K562 (cell line): ENCODE data around the gene BEST3. TPM values are rescaled to one million over a fixed set of nuclear protein-coding genes. Genes with fewer than 3 reads are reported as not detected.

ENCODE experiments used
- ATAC-seq: fragments of 200-7000 bp; cut with Tn5 transposase; 3 replicates; pipeline ENCODE4 v1.9.1; 2020; ENCODE audit warnings: moderate library complexity
- BruUV-seq: library from RNA; stranded (reverse); fragments of 400-500 nt; replicated peaks from 2 replicates; lab custom pipeline; 2021; lab: Mats Ljungman, UMichigan
- CTCF ChIA-PET: fragments of 300-600 bp; formaldehyde crosslinking; extraction: SDS; loops from one replicate; lab custom pipeline; 2021; ENCODE audit warnings: low intra/inter-chr PET ratio; lab: Yijun Ruan, JAX
- POLR2A ChIA-PET: fragments of 300-600, 350-650 bp; sonication (Branson Sonifier 250); formaldehyde crosslinking; extraction: SDS; loops from one replicate; lab custom pipeline; 2021; ENCODE audit warnings: antibody characterized with exemption, inconsistent platforms; lab: Yijun Ruan, JAX
- DNase-seq, 4 experiments: peaks; one replicate each; pipeline versions ENCODE4 v3.0.0 to v3.0.0-alpha.2; 2011 to 2018; ENCODE audit warnings: low spot score in 3 of 4, mixed read lengths in 3 of 4; ENCODE audit errors: extremely low read depth in 1 of 4
- FAIRE-seq: peaks from 2 replicates; lab custom pipeline; 2011; peaks lifted over from hg19 to GRCh38; lab: Jason Lieb, UNC
- H2AFZ ChIP-seq: 2 replicates; pipeline ENCODE4 v1.6.0; 2011; ENCODE audit warnings: low read depth, low read length, control low read depth, inconsistent platforms
- H3K27ac ChIP-seq: fragments of 200-600 bp; 3 replicates; pipeline ENCODE4 v1.8.0; 2011; ENCODE audit warnings: low read depth, mild to moderate bottlenecking, control low read depth, inconsistent platforms, low read length, moderate library complexity, mixed read lengths; ENCODE audit errors: extremely low read depth
- H3K27me3 ChIP-seq, 2 experiments: fragments of 300-600 bp in 1 of 2; 2 replicates in 1 of 2; 3 replicates in 1 of 2; pipeline versions ENCODE4 v1.6.0 to v1.8.0; 2011; ENCODE audit warnings: inconsistent platforms in 2 of 2, low read length in 2 of 2, mild to moderate bottlenecking in 1 of 2, mixed read lengths in 1 of 2, moderate library complexity in 1 of 2; ENCODE audit not compliant: control insufficient read depth in 2 of 2, insufficient read depth in 2 of 2
- H3K36me3 ChIP-seq: fragments of 300-600 bp; 3 replicates; pipeline ENCODE4 v1.8.0; 2011; ENCODE audit warnings: mild to moderate bottlenecking, low read length, inconsistent platforms; ENCODE audit not compliant: control insufficient read depth, insufficient read depth
- H3K4me1 ChIP-seq, 2 experiments: fragments of 200-600 bp in 1 of 2; replicated peaks in 1 of 2; 2 replicates in 1 of 2; 3 replicates in 1 of 2; pipeline versions ENCODE4 v1.5.1 to v1.8.0; 2011; ENCODE audit warnings: inconsistent platforms in 2 of 2, low read length in 2 of 2, mild to moderate bottlenecking in 1 of 2, mixed read lengths in 1 of 2, moderate library complexity in 1 of 2; ENCODE audit not compliant: control insufficient read depth in 2 of 2, insufficient read depth in 2 of 2
- H3K4me2 ChIP-seq: 2 replicates; pipeline ENCODE4 v1.6.1; 2011; ENCODE audit warnings: low read length, control low read depth, inconsistent platforms, mixed read lengths; ENCODE audit not compliant: insufficient read depth
- H3K4me3 ChIP-seq: fragments of 200-600 bp; sonication (generic), shearing (Covaris generic); 2 replicates; pipeline ENCODE4 v1.5.1; 2016; ENCODE audit warnings: control low read depth, inconsistent platforms
- H3K79me2 ChIP-seq: fragments of 200-600 bp; 3 replicates; pipeline ENCODE4 v1.8.0; 2011; ENCODE audit warnings: low read length, inconsistent platforms; ENCODE audit not compliant: control insufficient read depth, insufficient read depth
- H3K9ac ChIP-seq, 2 experiments: 2 replicates each; pipeline versions ENCODE4 v1.6.0 to v1.6.1; 2011; ENCODE audit warnings: low read depth in 2 of 2, low read length in 2 of 2, control low read depth in 1 of 2, inconsistent platforms in 1 of 2, mild to moderate bottlenecking in 1 of 2, mixed read lengths in 1 of 2; ENCODE audit not compliant: insufficient read depth in 1 of 2
- H3K9me1 ChIP-seq: one replicate; pipeline ENCODE4 v1.6.0; 2011; ENCODE audit warnings: inconsistent platforms, mild to moderate bottlenecking, low read length, moderate library complexity; ENCODE audit not compliant: control insufficient read depth, insufficient read depth
- H3K9me3 ChIP-seq: replicated peaks from 2 replicates; pipeline ENCODE4 v1.5.1; 2011; ENCODE audit warnings: low read depth, low read length, inconsistent platforms; ENCODE audit not compliant: control insufficient read depth, insufficient read depth
- H4K20me1 ChIP-seq: replicated peaks from 2 replicates; pipeline ENCODE4 v1.6.1; 2011; ENCODE audit warnings: low read length, inconsistent platforms, mixed read lengths; ENCODE audit not compliant: control insufficient read depth, insufficient read depth
- BHLHE40 ChIP-seq: IDR thresholded peaks from 2 replicates; pipeline ENCODE4 v1.6.1; 2011; ENCODE audit warnings: low read length, improper control_type of control experiment
- FUS ChIP-seq: fragments of 200-400 bp; formaldehyde crosslinking; optimal IDR thresholded peaks from 2 replicates; pipeline ENCODE3; 2017; ENCODE audit warnings: low read depth, low read length
- NR2C2 ChIP-seq, 2 experiments: fragments of 200-800 bp in 1 of 2; sonication (Bioruptor generic) in 1 of 2; sonication (generic) in 1 of 2; formaldehyde crosslinking in 1 of 2; IDR thresholded peaks; 2 replicates each; pipeline versions ENCODE4 v1.6.1 to v1.8.0; 2016 to 2022; ENCODE audit warnings: mild to moderate bottlenecking in 1 of 2, missing compliant biosample characterization in 1 of 2, missing genetic modification characterization in 1 of 2, missing genetic modification reagents in 1 of 2
- RB1 ChIP-seq: fragments of 450-650 bp; IDR thresholded peaks from 2 replicates; pipeline ENCODE4 v1.6.1; 2017; ENCODE audit warnings: low read depth, mild to moderate bottlenecking
- RFX7 ChIP-seq: fragments of 250-450 bp; sonication (Bioruptor Pico); IDR thresholded peaks from 2 replicates; pipeline ENCODE4 v1.5.1; 2021; ENCODE audit warnings: mild to moderate bottlenecking
- WHSC1 ChIP-seq: IDR thresholded peaks from one replicate; pipeline ENCODE4 v1.6.1; 2012; ENCODE audit warnings: low read length, control low read depth, inconsistent platforms
- ZNF124 ChIP-seq: sonication (generic); formaldehyde crosslinking; IDR thresholded peaks from 2 replicates; pipeline ENCODE4 v1.8.1; 2022; ENCODE audit warnings: missing genetic modification reagents
- ZNF134 ChIP-seq: fragments of 250-450 bp; sonication (Bioruptor Pico); conservative IDR thresholded peaks from 2 replicates; pipeline ENCODE4 v1.4.0; 2020
- ZNF274 ChIP-seq: IDR thresholded peaks from 2 replicates; pipeline ENCODE4 v1.6.1; 2011; ENCODE audit warnings: low read depth, mild to moderate bottlenecking, low read length, moderate library complexity, borderline replicate concordance
- in situ Hi-C: fragments of 300-500 bp; cut with MboI; formaldehyde crosslinking; loops from 4 replicates; pipeline ENCODE4 v1.15.0; 2018; ENCODE audit warnings: inconsistent platforms, mixed read lengths
- intact Hi-C: fragments of 100-400 bp; cut with micrococcal nuclease; formaldehyde crosslinking; loops from 2 replicates; pipeline ENCODE4 v1.14.2; 2022
- polyA plus RNA-seq, 8 experiments: library from polyadenylated mRNA; depleted of rRNA in 4 of 8; stranded (reverse) in 5 of 8; unstranded in 3 of 8; fragments of >200 nt; fragmentation: Nextera tagmentation in 2 of 8; fragmentation: Illumina TruSeq in 1 of 8; extraction: Ambion mirVana in 2 of 8; extraction: Trizol in 1 of 8; gene quantifications; 2 replicates each; pipeline versions ENCODE4 v1.2.1 to v1.2.3, GENCODE V29; 2011 to 2014; ENCODE audit warnings: inconsistent platforms in 1 of 8, missing spikeins in 1 of 8
- total RNA-seq, 7 experiments: library from RNA; depleted of rRNA in 6 of 7; stranded (reverse); fragments of >200 nt in 6 of 7; fragmentation: Illumina TruSeq in 2 of 7; extraction: Trizol in 2 of 7; gene quantifications; 2 replicates each; pipeline versions ENCODE4 v1.2.1 to v1.2.3, GENCODE V29; 2011 to 2021; ENCODE audit warnings: low replicate concordance in 1 of 7
- TF ChIP-seq, protein P1 (sequence below): fragments of 250-450 bp; sonication (Bioruptor Pico); IDR thresholded peaks from 2 replicates; pipeline ENCODE4 v1.8.0; 2021; ENCODE audit warnings: moderate library complexity, mild to moderate bottlenecking, inconsistent platforms
- TF ChIP-seq, protein P2 (sequence below), 2 experiments: fragments of 150-350 bp in 1 of 2; IDR thresholded peaks; 2 replicates each; pipeline ENCODE4 v1.6.1; 2012 to 2016; ENCODE audit warnings: low read depth in 2 of 2, low read length in 2 of 2, mild to moderate bottlenecking in 1 of 2, moderate library complexity in 1 of 2
- TF ChIP-seq, protein P3 (sequence below): sonication (generic); formaldehyde crosslinking; IDR thresholded peaks from 2 replicates; pipeline ENCODE4 v1.8.0; 2022; ENCODE audit warnings: missing genetic modification reagents, mild to moderate bottlenecking, borderline replicate concordance
- TF ChIP-seq, protein P4 (sequence below): fragments of 450-650 bp; conservative IDR thresholded peaks from 2 replicates; pipeline ENCODE4 v1.6.1; 2016; ENCODE audit warnings: missing genetic modification characterization, low read depth, mild to moderate bottlenecking, missing compliant biosample characterization, moderate library complexity

BEST3 gene
- total and polyA plus RNA-seq, 9 of the 15 experiments (the other 6 are each of a cell fraction or from before 2014, with no cell fraction given) = 0.15 TPM; not detected in 8

DNA sequence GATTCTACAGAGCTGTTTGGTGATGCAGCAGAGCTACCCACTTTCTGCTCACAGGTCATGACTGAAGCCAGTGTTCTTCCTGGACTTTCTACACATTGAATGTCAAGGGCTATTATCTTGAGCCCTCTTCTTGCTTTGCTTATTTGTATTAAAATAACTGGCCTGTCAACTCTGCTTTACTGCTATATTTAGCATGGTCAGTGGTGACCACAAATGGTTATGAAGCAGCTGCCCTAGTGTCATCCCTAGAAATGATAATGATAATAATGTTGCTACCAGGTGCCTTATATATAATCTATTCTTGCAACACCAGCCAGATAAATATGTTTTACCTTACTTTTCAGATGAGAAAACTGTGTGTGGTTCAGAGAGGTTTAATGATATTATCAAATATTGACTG, 85.8 kb downstream of the BEST3 start:
- no peaks in the 10 kb centered on the region for H3K9me3 ChIP-seq
- in situ Hi-C loops (no loop called here), intact Hi-C loops (no loop called here)
- no peaks in the 10 kb centered on the region for H3K9me1 ChIP-seq
- H2AFZ ChIP-seq = no peak overlapping the region
- FAIRE-seq (no peak), DNase-seq (no peak), ATAC-seq (no peak)
- H3K27me3 ChIP-seq = no peaks in the 10 kb centered on the region; a peak in 1 of 5 replicates
- H3K9ac ChIP-seq = no peak overlapping the region; a peak in 1 of 4 replicates
- POLR2A ChIA-PET = no interaction called here
- no peaks in the 10 kb centered on the region for H3K79me2 ChIP-seq
- BruUV-seq = no TSS peak
- no peak overlapping the region for H3K27ac ChIP-seq
- no peak overlapping the region; the same call in 1 of the 2 replicates for H3K4me2 ChIP-seq
- TF ChIP-seq NR2C2 (CRISPR knock-in tag; IDR thresholded peaks at IDR 0.05) (no peak), NR2C2 (tag; IDR thresholded peaks at IDR 0.05) (no peak), BHLHE40 (no peak), RB1 (no peak), FUS (no peak), RFX7 (CRISPR knock-in tag) (no peak), ZNF124 (CRISPR knock-in tag) (no peak), ZNF274 (no peak), ZNF134 (CRISPR knock-in tag) (no peak), WHSC1 (no peak)
- TF ChIP-seq, protein P1, sequence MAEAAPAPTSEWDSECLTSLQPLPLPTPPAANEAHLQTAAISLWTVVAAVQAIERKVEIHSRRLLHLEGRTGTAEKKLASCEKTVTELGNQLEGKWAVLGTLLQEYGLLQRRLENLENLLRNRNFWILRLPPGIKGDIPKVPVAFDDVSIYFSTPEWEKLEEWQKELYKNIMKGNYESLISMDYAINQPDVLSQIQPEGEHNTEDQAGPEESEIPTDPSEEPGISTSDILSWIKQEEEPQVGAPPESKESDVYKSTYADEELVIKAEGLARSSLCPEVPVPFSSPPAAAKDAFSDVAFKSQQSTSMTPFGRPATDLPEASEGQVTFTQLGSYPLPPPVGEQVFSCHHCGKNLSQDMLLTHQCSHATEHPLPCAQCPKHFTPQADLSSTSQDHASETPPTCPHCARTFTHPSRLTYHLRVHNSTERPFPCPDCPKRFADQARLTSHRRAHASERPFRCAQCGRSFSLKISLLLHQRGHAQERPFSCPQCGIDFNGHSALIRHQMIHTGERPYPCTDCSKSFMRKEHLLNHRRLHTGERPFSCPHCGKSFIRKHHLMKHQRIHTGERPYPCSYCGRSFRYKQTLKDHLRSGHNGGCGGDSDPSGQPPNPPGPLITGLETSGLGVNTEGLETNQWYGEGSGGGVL (CRISPR knock-in tag) = no peak
- TF ChIP-seq, protein P2, sequence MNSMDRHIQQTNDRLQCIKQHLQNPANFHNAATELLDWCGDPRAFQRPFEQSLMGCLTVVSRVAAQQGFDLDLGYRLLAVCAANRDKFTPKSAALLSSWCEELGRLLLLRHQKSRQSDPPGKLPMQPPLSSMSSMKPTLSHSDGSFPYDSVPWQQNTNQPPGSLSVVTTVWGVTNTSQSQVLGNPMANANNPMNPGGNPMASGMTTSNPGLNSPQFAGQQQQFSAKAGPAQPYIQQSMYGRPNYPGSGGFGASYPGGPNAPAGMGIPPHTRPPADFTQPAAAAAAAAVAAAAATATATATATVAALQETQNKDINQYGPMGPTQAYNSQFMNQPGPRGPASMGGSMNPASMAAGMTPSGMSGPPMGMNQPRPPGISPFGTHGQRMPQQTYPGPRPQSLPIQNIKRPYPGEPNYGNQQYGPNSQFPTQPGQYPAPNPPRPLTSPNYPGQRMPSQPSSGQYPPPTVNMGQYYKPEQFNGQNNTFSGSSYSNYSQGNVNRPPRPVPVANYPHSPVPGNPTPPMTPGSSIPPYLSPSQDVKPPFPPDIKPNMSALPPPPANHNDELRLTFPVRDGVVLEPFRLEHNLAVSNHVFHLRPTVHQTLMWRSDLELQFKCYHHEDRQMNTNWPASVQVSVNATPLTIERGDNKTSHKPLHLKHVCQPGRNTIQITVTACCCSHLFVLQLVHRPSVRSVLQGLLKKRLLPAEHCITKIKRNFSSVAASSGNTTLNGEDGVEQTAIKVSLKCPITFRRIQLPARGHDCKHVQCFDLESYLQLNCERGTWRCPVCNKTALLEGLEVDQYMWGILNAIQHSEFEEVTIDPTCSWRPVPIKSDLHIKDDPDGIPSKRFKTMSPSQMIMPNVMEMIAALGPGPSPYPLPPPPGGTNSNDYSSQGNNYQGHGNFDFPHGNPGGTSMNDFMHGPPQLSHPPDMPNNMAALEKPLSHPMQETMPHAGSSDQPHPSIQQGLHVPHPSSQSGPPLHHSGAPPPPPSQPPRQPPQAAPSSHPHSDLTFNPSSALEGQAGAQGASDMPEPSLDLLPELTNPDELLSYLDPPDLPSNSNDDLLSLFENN (IDR thresholded peaks at IDR 0.05; ENCODE audit: low read depth in 2 of 2, low read length in 2 of 2) = no peak
- TF ChIP-seq, protein P3, sequence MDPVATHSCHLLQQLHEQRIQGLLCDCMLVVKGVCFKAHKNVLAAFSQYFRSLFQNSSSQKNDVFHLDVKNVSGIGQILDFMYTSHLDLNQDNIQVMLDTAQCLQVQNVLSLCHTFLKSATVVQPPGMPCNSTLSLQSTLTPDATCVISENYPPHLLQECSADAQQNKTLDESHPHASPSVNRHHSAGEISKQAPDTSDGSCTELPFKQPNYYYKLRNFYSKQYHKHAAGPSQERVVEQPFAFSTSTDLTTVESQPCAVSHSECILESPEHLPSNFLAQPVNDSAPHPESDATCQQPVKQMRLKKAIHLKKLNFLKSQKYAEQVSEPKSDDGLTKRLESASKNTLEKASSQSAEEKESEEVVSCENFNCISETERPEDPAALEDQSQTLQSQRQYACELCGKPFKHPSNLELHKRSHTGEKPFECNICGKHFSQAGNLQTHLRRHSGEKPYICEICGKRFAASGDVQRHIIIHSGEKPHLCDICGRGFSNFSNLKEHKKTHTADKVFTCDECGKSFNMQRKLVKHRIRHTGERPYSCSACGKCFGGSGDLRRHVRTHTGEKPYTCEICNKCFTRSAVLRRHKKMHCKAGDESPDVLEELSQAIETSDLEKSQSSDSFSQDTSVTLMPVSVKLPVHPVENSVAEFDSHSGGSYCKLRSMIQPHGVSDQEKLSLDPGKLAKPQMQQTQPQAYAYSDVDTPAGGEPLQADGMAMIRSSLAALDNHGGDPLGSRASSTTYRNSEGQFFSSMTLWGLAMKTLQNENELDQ = no peak
- TF ChIP-seq, protein P4, sequence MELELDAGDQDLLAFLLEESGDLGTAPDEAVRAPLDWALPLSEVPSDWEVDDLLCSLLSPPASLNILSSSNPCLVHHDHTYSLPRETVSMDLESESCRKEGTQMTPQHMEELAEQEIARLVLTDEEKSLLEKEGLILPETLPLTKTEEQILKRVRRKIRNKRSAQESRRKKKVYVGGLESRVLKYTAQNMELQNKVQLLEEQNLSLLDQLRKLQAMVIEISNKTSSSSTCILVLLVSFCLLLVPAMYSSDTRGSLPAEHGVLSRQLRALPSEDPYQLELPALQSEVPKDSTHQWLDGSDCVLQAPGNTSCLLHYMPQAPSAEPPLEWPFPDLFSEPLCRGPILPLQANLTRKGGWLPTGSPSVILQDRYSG (tag) = no peak
- H3K4me1 ChIP-seq = peaks cover 10 to 12% of the 10 kb centered on the region in 2 experiments; a peak in 4 of 5 replicates
- CTCF ChIA-PET = no interaction called here
- H3K36me3 ChIP-seq = no peaks in the 10 kb centered on the region
- no peak overlapping the region for H3K4me3 ChIP-seq
- no peaks in the 10 kb centered on the region for H4K20me1 ChIP-seq
